Measurements from ENCODE around the gene PSMC2. TPM values are rescaled to one million over a fixed set of nuclear protein-coding genes. Genes with fewer than 3 reads are reported as not detected.
"Not testable (repeated sequence)": the region's sequence is repeated elsewhere in the genome, so short reads cannot be mapped to it uniquely, and the experiment has no call there.

PSMC2 gene
- polyA plus RNA-seq, 3 donors = 37.5 to 111 (median 96.7) TPM

DNA sequence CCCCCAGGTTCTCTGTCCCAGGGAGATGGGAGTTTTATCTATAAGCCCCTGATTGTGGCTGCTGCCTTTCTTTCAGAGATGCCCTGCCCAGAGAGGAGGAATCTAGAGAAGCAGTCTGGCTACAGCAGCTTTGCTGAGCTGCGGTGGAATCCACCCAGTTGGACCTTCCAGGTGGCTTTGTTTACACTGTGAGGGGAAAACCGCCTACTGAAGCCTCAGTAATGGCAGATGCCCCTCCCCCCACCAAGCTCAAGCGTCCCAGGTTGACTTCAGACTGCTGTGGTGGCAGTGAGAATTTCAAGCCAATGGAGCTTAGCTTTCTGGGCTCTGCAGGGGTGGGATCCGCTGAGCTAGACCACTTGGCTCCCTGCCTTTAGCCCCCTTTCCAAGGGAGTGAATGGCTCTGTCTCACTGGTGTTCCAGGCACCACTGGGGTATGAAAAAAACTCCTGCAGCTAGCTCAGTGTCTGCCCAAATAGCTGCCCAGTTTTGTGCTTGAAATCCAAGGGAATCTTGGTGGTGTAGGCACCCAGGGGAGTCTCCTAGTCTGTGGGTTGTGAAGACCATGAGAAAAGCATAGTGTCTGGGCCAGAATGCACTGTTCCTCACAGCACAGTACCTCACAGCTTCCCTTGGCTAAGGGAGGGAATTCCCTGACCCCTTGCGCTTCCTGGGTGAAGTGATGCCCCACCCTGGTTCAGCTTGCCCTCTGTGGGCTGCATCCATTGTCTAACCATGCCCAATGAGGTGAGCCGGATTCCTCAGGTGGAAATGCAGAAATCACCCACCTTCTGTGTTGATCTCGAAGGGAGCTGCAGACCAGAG, 58.6 kb downstream of the PSMC2 start:
- WGBS, 3 donors = 64 to 77% (median 74%) methylated on average over 7 of the region's 7 CpGs
- not testable (repeated sequence) for H3K27ac ChIP-seq (ENCODE audit: low read depth, low read length)

DNA sequence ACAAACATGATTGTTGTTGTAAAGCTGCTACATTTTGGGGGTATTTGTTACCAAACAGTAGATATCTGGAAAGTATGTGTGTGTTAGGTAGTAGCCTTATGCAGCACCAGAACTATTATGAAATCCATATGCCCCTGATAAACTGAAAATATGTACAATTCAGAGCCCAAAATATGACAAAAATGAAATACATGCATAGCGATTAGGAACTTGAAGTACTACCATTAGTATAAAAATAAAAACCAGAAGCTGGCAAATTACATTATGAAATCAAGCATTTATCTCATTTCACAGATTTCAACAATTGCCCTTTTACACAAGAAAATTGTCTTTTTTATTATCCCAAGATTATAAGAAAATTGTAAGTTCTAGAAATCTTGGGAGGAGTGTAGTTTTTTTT, 64.7 kb downstream of the PSMC2 start:
- H3K27ac ChIP-seq (ENCODE audit: low read depth, low read length) = no peak overlapping the region
- 68 to 91% (median 77%) methylated on average over 1 of the region's 1 CpG for WGBS, 3 donors

DNA sequence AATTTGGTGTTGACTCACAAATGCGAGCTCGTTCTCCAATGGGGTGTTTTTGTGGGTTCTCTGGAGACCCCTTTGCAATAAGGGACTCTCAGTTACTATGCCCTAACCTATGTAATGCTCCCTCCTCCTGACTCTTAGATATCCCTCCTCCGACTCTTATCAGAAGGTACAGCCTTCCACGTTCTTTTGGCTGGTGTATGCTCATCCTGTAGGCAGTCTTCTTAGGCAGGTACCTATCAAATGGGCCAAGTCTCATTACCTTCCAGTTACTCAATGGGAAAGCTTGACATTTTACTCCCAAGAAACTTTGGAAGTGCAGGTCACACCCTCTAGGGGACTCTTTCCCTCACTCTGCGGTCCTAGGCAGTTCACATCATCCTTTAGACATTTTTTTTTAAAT, 66.0 kb downstream of the PSMC2 start:
- WGBS, 3 donors = 83 to 87% (median 86%) methylated on average over 5 of the region's 5 CpGs
- no peak overlapping the region for H3K27ac ChIP-seq (ENCODE audit: low read depth, low read length)

DNA sequence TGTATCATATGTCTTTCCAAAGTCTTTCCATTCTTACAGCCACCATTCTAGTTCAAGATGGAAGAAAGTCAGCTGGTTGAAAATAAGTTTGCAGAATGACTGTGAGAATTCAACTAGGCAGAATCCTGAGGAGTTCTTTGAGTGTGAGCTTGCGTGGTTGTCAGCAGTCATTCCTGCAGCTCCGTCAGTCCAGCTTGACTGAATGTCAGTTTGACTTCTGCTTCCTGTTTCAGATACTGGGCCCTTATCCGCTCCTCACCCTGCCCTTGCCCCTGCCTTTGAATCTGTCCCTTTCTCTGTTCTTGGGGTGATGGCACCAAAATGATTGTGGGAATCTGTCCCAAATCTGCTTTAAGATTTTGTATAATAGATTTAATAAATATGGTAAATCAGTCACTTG, 70.8 kb downstream of the PSMC2 start:
- WGBS, 3 donors = 59 to 90% (median 68%) methylated on average over 3 of the region's 3 CpGs
- no peak overlapping the region for H3K27ac ChIP-seq (ENCODE audit: low read depth, low read length)

Other genes starting within 250 kb of the PSMC2 start
- 1 to 10 TPM; 2.2 to 5.1 (median 2.6) TPM for gene NAPEPLD, start 198.5 kb upstream of the PSMC2 start, polyA plus RNA-seq
- gene PMPCB, start 50.2 kb upstream of the PSMC2 start, polyA plus RNA-seq = 10 to 100 TPM; 44.3 to 64.9 (median 45.7) TPM
- gene DNAJC2, start 2.9 kb upstream of the PSMC2 start, polyA plus RNA-seq = 10 to 100 TPM; 10.4 to 19.5 (median 18.7) TPM
- under 1 TPM in 2 of 3 donors, not detected in 1; 0.04 to 0.06 TPM for gene SLC26A5, start 98.6 kb downstream of the PSMC2 start, polyA plus RNA-seq

All from adipose tissue (tissue), 3 donors.